B cell (primary cell): ENCODE results near the gene DNMBP. TPM values are rescaled to one million over a fixed set of nuclear protein-coding genes. Genes with fewer than 3 reads are reported as not detected.

Experiments
- ATAC-seq: fragments of 200-7000 bp; cut with Tn5 transposase; one replicate; pipeline ENCODE4 v1.10.0; 2021; ENCODE audit warnings: low read depth, mild to moderate bottlenecking, moderate number of reproducible peaks, moderate library complexity
- CTCF ChIA-PET: fragments of 350-600 bp; sonication (Branson Sonifier 250); formaldehyde crosslinking; loops from one replicate; lab custom pipeline; 2021; ENCODE audit warnings: antibody characterized with exemption, inconsistent platforms; lab: Charles Lee
- POLR2A ChIA-PET: fragments of 350-600 bp; sonication (Branson Sonifier 250); formaldehyde crosslinking; loops from one replicate; lab custom pipeline; 2021; ENCODE audit warnings: antibody characterized with exemption; lab: Charles Lee
- DNase-seq: peaks from one replicate; pipeline ENCODE4 v3.0.0; 2013
- H2AFZ ChIP-seq: 2 replicates; pipeline ENCODE4 v1.6.1; 2012; ENCODE audit warnings: mild to moderate bottlenecking, low read depth, low read length; ENCODE audit not compliant: insufficient read depth, poor library complexity, severe bottlenecking
- H3K27ac ChIP-seq, 2 donors: 1 replicate in 1 of 2; 2 replicates in 1 of 2; pipeline ENCODE4 v1.5.1; 2012 to 2013; ENCODE audit warnings: low read length in 2 of 2, mild to moderate bottlenecking in 2 of 2, moderate library complexity in 1 of 2
- H3K27me3 ChIP-seq, 4 experiments: fragments of 200-600 bp in 1 of 4; sonication (generic) in 1 of 4; replicated peaks in 1 of 4; 1 replicate in 2 of 4; 2 replicates in 2 of 4; pipeline versions ENCODE4 v1.6.1 to v1.7.0; 2013 to 2016; ENCODE audit warnings: low read length in 3 of 4, mild to moderate bottlenecking in 2 of 4, mixed read lengths in 1 of 4, moderate library complexity in 1 of 4; ENCODE audit not compliant: insufficient read depth in 4 of 4, control insufficient read depth in 3 of 4; ENCODE audit errors: control extremely low read depth in 1 of 4
- H3K36me3 ChIP-seq, 2 experiments: replicated peaks in 1 of 2; 1 replicate in 1 of 2; 2 replicates in 1 of 2; pipeline versions ENCODE4 v1.6.1 to v1.7.1; 2013; ENCODE audit warnings: low read length in 1 of 2; ENCODE audit not compliant: insufficient read depth in 2 of 2, control insufficient read depth in 1 of 2; ENCODE audit errors: control extremely low read depth in 1 of 2, extremely low read depth in 1 of 2
- H3K4me1 ChIP-seq, 2 donors: fragments of 200-600 bp in 1 of 2; sonication (generic) in 1 of 2; 1 replicate in 1 of 2; 2 replicates in 1 of 2; pipeline versions ENCODE4 v1.5.1 to v1.6.1; 2013 to 2017; ENCODE audit warnings: low read length in 2 of 2; ENCODE audit not compliant: control insufficient read depth in 2 of 2, insufficient read depth in 2 of 2
- H3K4me2 ChIP-seq: replicated peaks from 2 replicates; pipeline ENCODE3; 2012; ENCODE audit warnings: mild to moderate bottlenecking, low read depth, low read length; ENCODE audit not compliant: poor library complexity, severe bottlenecking
- H3K4me3 ChIP-seq, 5 experiments: fragments of 200-600 bp in 1 of 5; sonication (generic) in 1 of 5; 1 replicate in 3 of 5; 2 replicates in 2 of 5; pipeline versions ENCODE4 v1.5.1 to v1.7.0; 2011 to 2016; ENCODE audit warnings: low read length in 4 of 5, mild to moderate bottlenecking in 4 of 5, low read depth in 2 of 5, control low read depth in 1 of 5, moderate library complexity in 1 of 5; ENCODE audit not compliant: insufficient read depth in 1 of 5; ENCODE audit errors: control extremely low read depth in 1 of 5, extremely low read depth in 1 of 5
- H3K79me2 ChIP-seq: fragments of 200-600 bp; sonication (generic); one replicate; pipeline ENCODE4 v1.6.0; 2016; ENCODE audit warnings: low read length; ENCODE audit not compliant: control insufficient read depth, insufficient read depth
- H3K9ac ChIP-seq: fragments of 200-600 bp; sonication (generic); 2 replicates; pipeline ENCODE4 v1.6.1; 2017; ENCODE audit warnings: mild to moderate bottlenecking, low read length, moderate library complexity
- H3K9me3 ChIP-seq, 3 donors: one replicate each; pipeline versions ENCODE4 v1.6.1 to v1.7.1; 2013; ENCODE audit warnings: low read length in 2 of 3; ENCODE audit not compliant: control insufficient read depth in 2 of 3, insufficient read depth in 1 of 3; ENCODE audit errors: control extremely low read depth in 1 of 3
- H4K20me1 ChIP-seq: 2 replicates; pipeline ENCODE4 v1.6.0; 2012; ENCODE audit warnings: mild to moderate bottlenecking, low read length; ENCODE audit not compliant: insufficient read depth, control insufficient read depth, poor library complexity, severe bottlenecking
- H3K27ac Mint-ChIP-seq: one replicate; pipeline ENCODE4 v1.8.0; 2021; ENCODE audit warnings: mixed read lengths
- H3K27me3 Mint-ChIP-seq: one replicate; pipeline ENCODE4 v1.8.0; 2021; ENCODE audit warnings: mixed read lengths
- H3K4me1 Mint-ChIP-seq: one replicate; pipeline ENCODE4 v1.8.0; 2021; ENCODE audit warnings: mixed read lengths
- H3K4me3 Mint-ChIP-seq: one replicate; pipeline ENCODE4 v1.8.0; 2021; ENCODE audit warnings: mixed read lengths
- H3K9me3 Mint-ChIP-seq: one replicate; pipeline ENCODE4 v1.8.0; 2022; ENCODE audit warnings: mixed read lengths; ENCODE audit not compliant: insufficient read depth
- EZH2 ChIP-seq: IDR thresholded peaks from 2 replicates; pipeline ENCODE4 v1.6.1; 2012; ENCODE audit warnings: borderline replicate concordance, low read depth, mild to moderate bottlenecking, moderate library complexity, low read length; ENCODE audit not compliant: insufficient read depth, poor library complexity, severe bottlenecking
- WGBS: methylation state at CpG from one replicate; pipeline ENCODE4 v1.1.5; 2013; ENCODE audit warnings: missing lambda C conversion rate; ENCODE audit not compliant: insufficient coverage; 5-methylcytosine and 5-hydroxymethylcytosine counted together
- intact Hi-C: fragments of 100-400 bp; cut with micrococcal nuclease; formaldehyde crosslinking; loops from one replicate; pipeline ENCODE4 v1.10.0; 2022
- polyA plus RNA-seq: library from polyadenylated mRNA; depleted of rRNA; stranded (reverse); fragments of >200 nt; gene quantifications from 2 replicates; pipeline ENCODE4 v1.2.3, GENCODE V29; 2012
- total RNA-seq, 2 donors: library from RNA; stranded (reverse); fragments of 120-200 nt in 1 of 2; gene quantifications; 1 replicate in 1 of 2; 2 replicates in 1 of 2; pipeline versions ENCODE4 v1.2.3 to v1.2.4, GENCODE V29; 2013 to 2022
- TF ChIP-seq, protein P1 (sequence below): fragments of 200-600 bp; IDR thresholded peaks from one replicate; pipeline ENCODE4 v1.8.0; 2022; ENCODE audit warnings: antibody characterized with exemption, mild to moderate bottlenecking

The DNMBP gene
- total and polyA plus RNA-seq, 2 donors (not counting 1 experiment from before 2014, with no cell fraction given): 12.8 to 22.6 TPM

- Histone ChIP-seq H3K36me3 (peaks cover 2 to 3% of the 10 kb centered on the region in 2 experiments), H3K9ac (no peak overlapping the region), H3K4me1 (no peaks in the 10 kb centered on the region), H3K9me3 (no peaks in the 10 kb centered on the region), H3K4me3 (no peak overlapping the region), H4K20me1 (no peaks in the 10 kb centered on the region), H3K79me2 (peaks cover 10% of the 10 kb centered on the region), H3K27me3 (no peaks in the 10 kb centered on the region), H3K27ac (no peak overlapping the region), H2AFZ (no peak overlapping the region), H3K4me2 (no peak overlapping the region)
- ATAC-seq (no peak), DNase-seq (no peak)
- H3K4me1 Mint-ChIP-seq: no peaks in the 10 kb centered on the region
- no peaks in the 10 kb centered on the region for H3K27me3 Mint-ChIP-seq
- H3K27ac Mint-ChIP-seq: no peak overlapping the region
- POLR2A ChIA-PET: no interaction called here
- H3K9me3 Mint-ChIP-seq: no peaks in the 10 kb centered on the region
- intact Hi-C loops: no loop called here
- no peak overlapping the region for H3K4me3 Mint-ChIP-seq
- CTCF ChIA-PET: interaction anchor here (1.5 kb wide), 1 partner anchor 127 kb away, joined by 4 read pairs; no protein-coding TSS in a partner anchor
- TF ChIP-seq EZH2: no peak
- TF ChIP-seq, protein P1, sequence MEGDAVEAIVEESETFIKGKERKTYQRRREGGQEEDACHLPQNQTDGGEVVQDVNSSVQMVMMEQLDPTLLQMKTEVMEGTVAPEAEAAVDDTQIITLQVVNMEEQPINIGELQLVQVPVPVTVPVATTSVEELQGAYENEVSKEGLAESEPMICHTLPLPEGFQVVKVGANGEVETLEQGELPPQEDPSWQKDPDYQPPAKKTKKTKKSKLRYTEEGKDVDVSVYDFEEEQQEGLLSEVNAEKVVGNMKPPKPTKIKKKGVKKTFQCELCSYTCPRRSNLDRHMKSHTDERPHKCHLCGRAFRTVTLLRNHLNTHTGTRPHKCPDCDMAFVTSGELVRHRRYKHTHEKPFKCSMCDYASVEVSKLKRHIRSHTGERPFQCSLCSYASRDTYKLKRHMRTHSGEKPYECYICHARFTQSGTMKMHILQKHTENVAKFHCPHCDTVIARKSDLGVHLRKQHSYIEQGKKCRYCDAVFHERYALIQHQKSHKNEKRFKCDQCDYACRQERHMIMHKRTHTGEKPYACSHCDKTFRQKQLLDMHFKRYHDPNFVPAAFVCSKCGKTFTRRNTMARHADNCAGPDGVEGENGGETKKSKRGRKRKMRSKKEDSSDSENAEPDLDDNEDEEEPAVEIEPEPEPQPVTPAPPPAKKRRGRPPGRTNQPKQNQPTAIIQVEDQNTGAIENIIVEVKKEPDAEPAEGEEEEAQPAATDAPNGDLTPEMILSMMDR: no peak
- 69% methylated on average over 7 of the region's 10 CpGs for WGBS
Measured at GRCh38 chr10:99917963-99918825, 91.6 kb downstream of the DNMBP start.

DNA sequence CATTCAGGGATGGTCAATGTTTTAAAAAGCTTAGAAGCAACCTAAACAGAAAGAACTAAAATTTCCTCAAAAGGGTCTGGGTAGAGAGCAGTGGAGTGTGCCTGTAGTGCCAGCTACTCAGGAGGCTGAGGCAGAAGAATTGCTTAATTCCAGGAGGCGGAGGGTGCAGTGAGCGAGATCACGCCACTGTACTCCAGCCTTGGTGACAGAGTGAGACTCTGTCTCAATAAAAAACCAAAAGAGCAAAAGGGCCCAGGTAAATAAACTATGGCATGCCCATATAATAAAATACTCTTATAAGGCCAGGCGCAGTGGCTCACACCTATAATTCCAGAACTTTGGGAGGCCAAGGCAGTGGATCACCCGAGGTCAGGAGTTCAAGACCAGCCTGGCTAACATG lies 93.0 kb downstream of the DNMBP start:
- TF ChIP-seq, protein P1: no peak
- TF ChIP-seq EZH2: no peak
- Mint-ChIP-seq H3K9me3 (no peaks in the 10 kb centered on the region), H3K4me1 (no peaks in the 10 kb centered on the region), H3K4me3 (no peak overlapping the region), H3K27me3 (no peaks in the 10 kb centered on the region), H3K27ac (no peak overlapping the region)
- Histone ChIP-seq H3K9me3 (no peaks in the 10 kb centered on the region), H2AFZ (no peak overlapping the region), H3K27ac (no peak overlapping the region), H3K9ac (no peak overlapping the region), H3K79me2 (peaks cover 10% of the 10 kb centered on the region), H3K27me3 (no peaks in the 10 kb centered on the region), H3K4me2 (no peak overlapping the region), H3K36me3 (peaks cover 0 to 2% of the 10 kb centered on the region in 2 experiments), H4K20me1 (no peaks in the 10 kb centered on the region), H3K4me1 (no peaks in the 10 kb centered on the region), H3K4me3 (no peak overlapping the region)
- intact Hi-C loops: no loop called here
- ChIA-PET POLR2A (no interaction called here), CTCF (no interaction called here)
- ATAC-seq: no peak
- no CpG with 5 or more reads among the region's 5 CpGs for WGBS
- DNase-seq: no peak
